GM04503 (cell line): Measurements from ENCODE around the gene ANO1.

ENCODE experiments used
- DNase-seq: peaks from one replicate; pipeline ENCODE4 v3.0.0-alpha.2; 2012; ENCODE audit warnings: low read depth

Gene ANO1

DNA sequence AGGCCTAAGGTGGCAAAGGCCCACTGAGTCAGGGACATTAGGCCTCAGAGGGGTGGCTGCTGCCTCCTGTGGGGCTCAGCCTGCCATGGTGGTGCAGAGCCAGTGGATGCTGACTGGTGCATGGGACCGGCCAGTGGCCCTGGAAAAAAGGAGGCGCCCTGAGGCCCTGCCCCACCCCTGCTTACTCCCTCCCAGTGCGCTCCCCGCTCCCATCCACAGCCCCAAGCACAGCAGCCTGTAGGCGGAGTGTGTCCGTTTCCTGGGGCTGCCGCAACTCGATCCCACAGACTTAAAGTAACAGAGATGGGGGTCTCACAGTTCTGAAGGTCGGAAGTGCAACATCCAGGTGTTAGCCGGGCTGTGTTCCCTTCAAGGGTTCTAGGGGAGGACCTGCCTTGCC is 86.6 kb downstream of the ANO1 start:
- DNase-seq, result no peak

DNA sequence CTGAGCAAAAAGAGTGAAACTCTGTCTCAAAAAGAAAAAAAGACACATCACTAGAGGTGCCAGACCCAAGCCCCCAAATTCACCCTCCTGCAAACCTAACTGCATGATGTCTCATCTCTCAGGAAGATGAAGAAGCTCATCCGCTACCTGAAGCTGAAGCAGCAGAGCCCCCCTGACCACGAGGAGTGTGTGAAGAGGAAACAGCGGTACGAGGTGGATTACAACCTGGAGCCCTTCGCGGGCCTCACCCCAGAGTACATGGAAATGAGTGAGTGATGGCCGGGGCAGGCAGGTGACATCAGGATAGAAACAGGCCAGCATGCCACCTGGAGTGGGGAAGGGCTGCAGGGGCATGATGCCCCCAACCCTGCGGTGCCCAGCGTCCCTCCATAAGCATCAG is 89.0 kb downstream of the ANO1 start:
- DNase-seq, result no peak

DNA sequence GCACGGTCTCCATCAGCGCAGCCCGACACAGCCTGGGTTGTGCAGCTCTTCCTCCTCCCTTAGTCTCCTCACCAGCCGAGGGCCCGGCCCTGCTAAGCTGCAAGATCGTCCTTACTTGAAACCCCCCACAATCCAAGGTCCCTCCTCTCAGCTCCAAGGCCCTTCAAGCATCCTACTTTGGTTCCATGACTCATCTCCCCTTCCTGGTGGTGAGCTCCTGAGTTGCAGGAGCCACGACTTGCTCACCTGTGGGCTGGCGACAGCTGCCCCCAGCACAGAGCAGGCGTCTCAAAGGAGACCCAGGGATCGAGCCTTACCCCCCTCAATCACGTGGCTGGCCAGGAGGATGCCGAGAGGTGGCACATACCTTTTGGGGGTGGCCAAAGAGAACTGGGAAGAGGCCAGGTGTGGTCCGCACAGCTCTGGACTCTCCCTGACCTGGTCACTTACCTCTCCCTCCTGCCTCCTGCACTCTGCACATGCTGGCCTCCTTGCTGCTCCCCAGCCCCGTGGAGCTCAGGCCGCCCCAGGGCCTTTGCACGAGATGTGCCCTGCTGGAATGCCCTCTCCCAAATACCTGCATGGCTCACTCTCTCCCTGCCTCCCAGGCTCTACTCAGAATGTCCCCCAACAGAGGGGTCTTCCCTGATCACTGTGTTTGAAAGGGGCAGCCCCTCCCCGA is 89.7 kb downstream of the ANO1 start:
- no peak for DNase-seq

DNA sequence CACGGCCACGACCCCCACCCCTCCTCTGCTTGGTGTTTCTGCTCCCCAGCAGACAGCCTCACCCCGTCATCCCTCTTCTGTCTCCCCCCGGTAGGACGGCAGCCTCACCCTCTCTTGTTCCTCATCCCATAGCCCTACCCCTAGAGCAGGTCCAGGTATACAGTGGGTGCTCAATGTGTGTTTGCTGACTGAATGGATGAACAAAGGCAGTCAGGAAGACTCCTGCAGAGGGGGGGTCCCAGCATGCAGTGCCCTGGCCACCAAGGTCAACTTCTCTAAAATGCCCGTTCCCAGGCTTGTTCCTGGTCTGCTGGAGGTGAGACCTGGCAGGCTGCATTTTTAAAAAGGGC is 90.3 kb downstream of the ANO1 start:
- no peak for DNase-seq

DNA sequence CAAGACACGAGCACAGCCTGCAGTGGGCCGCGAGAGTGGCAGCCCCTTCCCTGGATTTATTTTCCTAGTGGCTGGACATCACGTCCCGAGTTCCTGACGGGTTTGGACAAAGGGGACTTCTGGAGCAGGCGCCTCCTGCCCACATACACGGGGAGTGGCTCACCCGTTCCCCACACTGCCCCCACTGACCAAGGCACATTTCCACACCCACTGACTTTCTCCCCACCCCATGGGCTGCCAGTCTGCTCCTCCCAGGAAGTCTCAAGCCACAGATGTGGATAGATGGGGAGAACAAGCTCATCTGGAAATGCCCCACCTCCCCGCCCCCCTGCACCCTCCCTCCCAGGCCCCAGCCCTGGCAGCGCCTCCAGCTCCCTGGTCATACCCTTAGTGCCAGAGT is 91.0 kb downstream of the ANO1 start:
- DNase-seq, result no peak

DNA sequence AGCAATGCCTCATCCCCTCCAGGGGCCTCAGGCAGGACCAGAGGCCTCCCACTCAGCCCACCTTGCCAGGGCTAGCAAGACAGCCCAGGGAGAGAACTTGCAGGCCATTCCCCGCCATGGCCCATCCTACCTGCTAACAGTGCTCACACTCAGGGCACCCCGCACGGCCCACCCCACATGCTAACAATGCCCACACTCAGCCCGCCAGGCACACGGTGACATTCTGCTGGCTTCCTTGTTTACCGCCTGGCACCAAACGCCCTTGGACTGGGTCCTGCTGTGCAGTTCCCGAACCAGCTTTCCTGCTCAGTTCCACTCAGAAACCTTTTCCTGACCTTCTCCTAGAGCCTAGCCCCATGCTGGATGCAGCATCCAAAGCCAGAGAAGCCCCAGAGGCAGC is 91.5 kb downstream of the ANO1 start:
- DNase-seq, result no peak

DNA sequence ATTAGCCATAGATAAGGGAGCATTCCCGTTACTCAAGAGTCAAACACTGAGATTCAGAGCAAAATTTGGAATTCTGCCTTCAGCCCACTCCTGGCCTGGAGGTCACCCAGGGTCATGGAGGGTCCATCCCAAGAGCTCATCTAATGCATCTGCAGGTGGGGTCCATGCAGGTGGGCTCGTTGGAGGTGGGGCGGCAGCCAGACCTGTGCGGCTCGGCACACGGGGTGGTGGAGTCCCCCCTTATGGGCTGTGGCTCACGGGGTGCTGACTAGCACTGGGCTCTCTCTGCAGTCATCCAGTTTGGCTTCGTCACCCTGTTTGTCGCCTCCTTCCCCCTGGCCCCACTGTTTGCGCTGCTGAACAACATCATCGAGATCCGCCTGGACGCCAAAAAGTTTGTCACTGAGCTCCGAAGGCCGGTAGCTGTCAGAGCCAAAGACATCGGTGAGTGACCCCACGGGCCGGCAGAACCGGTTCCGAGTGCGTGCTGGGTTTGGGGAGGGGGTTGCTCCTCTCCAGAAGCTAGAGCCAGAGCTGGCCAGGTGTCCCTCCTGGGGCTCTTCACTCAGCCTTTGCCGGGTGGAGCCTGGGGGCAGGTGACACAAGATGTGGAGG is 92.6 kb downstream of the ANO1 start:
- no peak for DNase-seq

DNA sequence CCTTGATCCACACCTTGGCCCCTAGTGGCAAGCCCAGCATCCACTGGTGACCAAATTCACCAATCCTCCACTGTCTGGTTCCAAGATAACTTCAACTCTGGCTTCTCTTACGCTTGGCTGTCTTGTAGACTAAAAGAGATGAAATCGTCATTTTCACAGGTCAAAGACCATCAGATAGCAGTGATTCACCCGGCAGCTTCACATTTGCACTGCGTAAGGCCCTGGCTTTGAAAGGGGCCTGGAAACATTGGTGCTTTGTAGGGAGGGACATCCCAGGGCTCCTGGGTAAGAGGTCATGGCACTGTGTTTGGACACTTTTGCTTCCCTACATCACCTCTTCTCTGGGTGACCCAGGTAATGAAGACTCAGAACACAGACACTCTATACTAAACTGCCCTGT is 94.9 kb downstream of the ANO1 start:
- DNase-seq, result no peak

DNA sequence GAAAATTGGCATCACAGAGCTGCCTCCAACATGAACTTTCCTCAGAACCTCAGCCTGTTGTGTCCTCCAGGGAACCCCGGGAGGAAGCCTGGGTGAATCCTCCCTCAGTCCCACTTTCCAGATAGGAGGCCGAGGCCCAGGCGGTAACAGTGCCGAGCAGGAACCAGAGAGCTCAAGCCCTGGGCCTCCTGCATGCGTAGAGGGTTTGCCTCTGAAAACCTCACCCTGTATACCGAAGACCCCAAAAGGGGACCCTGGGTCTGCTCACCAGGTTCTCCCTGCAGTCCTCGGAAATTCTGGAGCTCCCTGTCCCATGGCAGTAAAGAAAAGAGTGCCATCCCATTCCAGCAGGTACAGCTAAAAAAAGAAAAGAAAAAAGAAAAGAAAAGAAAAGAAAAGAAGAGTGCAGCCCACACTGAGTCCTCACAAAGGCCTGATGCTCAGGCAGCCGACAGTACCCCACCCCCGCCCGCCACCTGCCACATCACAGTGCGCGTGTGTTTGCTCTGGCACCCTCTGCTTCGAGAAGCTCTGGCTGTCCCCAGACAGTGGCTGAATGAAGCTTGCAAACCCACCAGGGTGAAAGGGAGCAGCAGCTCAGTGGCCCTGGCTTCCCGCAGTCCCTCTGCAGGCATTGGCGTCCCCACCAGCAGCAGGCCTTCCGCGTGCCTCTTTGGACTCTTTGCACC is 96.6 kb downstream of the ANO1 start:
- DNase-seq, result no peak

DNA sequence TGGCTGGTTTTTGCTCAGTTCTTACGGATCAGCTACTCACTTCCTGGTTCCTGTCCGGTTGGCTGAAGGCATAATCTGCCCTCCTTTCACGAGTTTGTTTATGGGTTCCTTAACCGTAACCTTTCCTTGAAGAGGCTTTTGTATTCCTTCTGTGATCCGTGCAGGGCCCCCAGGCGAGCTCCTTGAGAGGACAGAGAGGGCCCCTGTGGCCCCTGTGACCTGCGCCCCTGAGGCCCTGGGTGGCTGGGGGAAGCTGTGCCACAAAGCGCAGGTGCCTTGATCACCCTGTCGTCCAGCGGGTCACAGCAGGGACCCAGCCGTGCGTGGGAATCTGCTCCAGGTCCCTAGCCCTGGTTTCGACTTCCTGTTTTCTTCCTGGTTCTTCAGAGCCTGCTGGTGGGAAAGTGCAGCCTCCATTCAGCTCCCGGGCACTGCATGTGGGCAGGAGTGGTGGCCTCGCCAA is 97.2 kb downstream of the ANO1 start:
- DNase-seq, result no peak

DNA sequence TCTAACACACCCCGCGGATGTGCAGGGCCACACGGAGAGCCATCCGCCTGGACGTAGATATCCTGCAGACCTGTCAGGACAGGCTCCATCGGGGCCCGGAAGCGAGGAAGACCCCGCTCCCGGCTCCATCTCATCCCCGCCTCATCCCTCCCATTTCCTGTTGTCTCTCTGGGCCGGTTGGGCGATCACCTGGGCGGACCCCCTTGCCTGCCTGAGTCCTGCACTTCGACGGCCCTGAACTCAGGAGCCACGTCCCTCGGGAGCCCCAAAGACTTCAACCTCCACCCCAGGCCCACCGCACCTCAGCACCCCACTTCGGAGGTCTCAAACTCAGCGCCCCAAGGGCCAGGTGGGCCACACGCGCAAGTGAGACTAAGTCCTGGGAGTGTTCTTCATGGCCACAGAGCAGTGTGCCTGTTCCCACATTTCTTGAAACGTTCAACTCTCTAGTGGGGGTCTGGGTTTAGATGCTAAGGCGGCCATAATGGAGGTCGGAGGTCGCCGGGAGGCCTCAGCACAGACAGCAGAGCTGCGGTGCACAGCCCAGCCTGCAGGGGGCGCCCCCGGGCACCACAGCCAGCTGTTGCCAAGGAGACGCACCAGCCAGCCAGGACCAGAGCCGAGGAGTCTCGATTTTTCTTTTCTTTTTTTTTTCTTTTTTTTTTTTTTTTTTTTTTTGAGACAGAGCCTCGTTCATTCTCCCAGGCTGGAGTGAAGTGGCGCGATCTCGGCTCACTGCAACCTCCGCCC is 99.0 kb downstream of the ANO1 start:
- DNase-seq, result no peak

DNA sequence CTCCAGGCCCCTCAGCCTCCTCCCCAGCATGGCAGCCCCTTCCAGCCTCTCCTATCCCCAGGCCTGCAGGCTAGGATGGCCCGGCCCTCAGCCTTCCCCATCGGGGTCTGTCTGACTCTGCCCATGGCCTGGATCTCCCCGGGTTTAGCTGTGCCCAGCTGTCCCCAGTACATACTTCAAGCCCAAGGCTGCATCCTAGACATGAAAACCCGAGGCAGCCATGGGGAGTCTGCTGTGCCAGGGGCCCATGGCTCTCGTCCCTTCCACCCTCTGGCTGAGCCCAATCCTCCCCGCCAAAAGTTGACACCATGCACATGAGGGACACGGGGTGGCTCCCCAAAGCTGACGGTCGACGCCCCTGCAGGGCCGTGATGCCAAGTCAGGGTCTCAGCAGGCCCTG is 102.8 kb downstream of the ANO1 start:
- no peak for DNase-seq

DNA sequence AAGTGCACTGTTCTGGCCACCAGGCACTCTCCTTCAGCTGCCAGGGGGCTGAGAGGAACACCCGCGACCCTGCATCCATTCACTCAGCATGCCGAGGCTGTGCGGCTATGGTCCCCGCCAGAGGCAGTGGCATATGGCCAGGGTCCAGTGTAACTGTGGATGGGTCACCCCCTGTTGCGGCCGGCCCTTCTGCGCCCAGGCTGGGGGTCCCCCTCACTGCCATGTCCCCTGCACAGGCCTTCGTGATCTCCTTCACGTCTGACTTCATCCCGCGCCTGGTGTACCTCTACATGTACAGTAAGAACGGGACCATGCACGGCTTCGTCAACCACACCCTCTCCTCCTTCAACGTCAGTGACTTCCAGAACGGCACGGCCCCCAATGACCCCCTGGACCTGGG is 104.1 kb downstream of the ANO1 start:
- DNase-seq, result no peak

DNA sequence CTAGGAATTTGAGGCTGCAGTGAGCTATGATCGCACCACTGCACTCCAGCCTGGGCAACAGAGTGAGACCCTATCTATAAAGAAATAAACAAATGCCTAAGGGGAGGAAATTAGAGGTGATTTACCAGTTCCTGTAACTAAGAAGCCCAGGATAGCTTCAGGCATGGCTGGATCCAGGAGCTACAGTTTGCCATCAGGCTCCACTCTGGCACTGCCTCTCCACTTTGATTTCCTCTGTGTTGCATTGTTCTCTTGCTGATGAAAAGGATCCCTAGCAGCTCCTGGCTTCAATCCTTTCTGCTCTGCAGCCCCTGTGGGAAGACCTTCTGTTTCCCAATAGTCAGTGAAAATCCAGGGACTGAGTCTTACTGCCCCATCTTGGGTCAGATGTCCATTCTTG is 104.9 kb downstream of the ANO1 start:
- DNase-seq, result no peak

DNA sequence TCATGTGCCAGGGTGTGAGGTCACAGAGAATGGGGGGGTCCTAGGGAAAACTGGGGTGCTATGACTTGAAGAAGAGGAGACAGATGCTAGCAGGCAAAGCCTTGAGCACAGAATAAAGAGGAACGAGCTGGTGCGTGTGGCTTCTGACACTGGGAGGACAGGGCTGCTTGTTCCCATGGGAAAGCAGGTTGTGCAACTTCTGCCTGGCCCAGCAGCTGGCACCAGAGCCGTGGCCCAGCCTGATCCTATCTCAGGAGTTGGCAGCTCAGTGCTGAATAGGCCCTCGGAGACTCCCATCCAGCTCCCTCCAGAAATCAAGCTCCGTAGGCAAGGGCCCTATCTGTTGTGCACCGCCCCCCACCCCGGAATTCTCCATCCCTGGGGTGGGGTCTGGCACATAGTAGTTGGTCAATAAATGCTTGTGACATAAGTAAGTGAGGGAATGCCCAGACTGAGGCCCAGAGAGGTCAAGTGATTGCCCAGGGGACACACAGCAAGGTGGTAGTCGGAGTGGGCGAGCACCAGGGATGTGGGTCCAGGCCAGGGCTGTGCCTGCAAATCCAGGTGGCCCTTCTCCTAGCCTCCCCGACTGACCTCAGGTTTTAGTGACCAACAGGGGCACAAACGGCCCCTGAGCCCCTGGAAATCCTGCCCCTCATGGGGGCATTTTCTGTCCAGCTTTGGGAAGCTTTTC is 105.5 kb downstream of the ANO1 start:
- no peak for DNase-seq

DNA sequence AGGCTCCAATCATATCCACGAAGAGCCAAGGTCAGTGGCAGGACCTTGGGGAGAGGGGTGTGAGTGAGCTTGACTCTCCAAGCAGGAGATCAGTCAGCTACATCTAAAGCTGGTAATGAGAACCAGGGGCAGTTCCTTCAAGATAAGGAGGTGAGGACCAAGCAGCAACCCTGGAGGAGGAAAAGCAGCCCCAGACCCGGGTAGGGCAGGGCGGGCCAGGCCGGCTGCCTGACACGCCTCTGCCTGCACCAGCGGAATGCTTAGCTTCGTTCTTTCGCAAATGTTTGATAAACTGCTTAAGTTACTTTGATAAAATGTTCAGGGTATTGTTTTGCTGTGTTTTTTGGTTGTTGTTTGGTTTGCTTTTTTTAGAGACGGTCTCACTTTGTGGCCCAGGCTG is 106.3 kb downstream of the ANO1 start:
- no peak for DNase-seq

DNA sequence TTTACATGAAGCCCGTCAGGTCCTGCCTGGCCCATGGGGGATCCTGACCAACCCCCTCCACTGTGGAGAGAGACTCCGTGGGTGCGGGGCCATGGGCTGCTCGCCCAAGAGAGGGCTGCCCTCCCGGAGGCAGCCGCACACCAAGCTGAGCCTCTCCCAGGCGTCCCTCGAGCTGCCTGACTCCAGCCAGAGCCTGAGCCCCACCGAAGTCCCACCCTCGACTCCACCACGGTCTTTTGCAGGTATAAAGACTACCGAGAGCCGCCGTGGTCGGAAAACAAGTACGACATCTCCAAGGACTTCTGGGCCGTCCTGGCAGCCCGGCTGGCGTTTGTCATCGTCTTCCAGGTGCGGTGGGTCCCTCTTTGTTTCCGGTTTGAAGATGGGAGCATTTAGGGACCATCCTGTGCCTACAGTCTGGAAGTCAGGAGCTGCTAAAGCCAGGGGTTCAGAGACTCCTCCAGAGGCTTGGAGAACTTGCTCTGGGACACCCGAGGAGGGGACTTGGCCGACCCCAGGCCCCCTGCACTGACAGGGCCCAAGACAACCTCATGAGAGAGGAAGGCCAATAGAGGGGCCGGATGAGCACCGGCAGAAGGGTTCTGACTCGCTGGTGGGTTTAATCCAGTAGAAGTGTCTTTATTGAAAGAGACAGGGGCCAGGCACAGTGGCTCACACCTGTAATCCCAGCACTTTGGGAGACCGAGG is 107.4 kb downstream of the ANO1 start:
- no peak for DNase-seq

DNA sequence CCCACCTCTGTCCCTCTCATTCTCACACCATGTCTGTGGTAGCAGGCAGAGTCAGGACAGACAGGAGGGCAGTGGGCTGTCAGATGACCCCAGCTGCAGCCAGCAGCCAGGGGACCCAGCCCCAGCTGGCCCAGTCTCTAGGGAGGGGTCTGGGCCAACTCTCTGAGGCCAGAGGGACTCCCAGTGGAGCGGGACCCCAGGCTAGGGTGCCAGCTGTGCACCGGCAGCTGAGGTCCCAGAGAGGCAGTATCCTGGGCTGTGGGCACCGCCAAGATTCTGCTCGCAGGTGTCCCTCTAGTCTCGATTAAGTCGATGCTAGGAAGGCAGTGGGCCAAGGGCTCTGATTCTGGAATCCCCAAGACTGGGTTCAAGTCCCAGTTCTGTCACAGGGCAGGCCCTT is 108.3 kb downstream of the ANO1 start:
- no peak for DNase-seq

DNA sequence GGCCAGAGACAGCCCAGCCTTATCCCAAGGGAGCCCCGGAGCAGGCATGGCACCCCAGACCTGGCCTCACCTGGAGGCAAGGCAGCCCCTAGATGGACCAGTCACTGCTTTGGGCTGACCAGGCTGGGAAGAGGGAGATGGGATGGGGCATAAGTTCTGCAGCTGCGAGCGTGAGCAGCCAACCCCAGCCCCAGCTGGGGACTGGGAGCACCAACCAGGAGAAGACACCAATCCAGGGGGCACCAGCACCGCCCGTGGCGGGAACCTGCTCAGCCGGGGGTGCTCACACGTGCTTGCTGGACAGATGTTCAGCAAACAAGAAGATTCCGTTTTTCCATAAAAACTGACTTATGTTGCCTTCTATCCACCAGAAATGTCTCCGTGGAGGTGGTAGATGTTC is 108.8 kb downstream of the ANO1 start:
- no peak for DNase-seq

DNA sequence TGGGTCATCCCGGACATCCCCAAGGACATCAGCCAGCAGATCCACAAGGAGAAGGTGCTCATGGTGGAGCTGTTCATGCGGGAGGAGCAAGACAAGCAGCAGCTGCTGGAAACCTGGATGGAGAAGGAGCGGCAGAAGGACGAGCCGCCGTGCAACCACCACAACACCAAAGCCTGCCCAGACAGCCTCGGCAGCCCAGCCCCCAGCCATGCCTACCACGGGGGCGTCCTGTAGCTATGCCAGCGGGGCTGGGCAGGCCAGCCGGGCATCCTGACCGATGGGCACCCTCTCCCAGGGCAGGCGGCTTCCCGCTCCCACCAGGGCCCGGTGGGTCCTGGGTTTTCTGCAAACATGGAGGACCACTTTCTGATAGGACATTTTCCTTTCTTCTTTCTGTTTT is 109.7 kb downstream of the ANO1 start:
- DNase-seq, result no peak

DNA sequence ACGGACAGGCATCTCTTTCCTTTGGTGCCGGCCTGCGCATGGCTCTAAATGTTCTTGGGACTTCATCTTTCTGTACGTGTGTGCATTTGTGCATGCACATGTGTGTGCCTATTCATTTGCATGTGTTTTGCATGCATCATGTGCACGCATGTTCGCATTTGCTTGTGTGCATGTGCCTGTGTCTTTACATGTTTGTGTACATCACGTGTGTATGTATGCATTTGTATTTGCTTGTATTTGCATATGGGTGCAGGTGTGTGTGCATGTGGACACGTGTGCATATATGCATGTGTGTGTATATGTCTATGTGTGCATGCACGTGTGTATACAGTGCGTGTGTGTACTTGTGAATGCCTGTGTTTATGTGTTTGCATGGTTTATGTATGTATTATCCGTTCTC is 111.5 kb downstream of the ANO1 start:
- DNase-seq, result no peak
